Measurements from ENCODE around the gene HSPB6. TPM values are rescaled to one million over a fixed set of nuclear protein-coding genes. Genes with fewer than 3 reads are reported as not detected.

HSPB6 gene
- total RNA-seq, 2 donors from 2014 or later: 78.6 to 130 TPM

DNA sequence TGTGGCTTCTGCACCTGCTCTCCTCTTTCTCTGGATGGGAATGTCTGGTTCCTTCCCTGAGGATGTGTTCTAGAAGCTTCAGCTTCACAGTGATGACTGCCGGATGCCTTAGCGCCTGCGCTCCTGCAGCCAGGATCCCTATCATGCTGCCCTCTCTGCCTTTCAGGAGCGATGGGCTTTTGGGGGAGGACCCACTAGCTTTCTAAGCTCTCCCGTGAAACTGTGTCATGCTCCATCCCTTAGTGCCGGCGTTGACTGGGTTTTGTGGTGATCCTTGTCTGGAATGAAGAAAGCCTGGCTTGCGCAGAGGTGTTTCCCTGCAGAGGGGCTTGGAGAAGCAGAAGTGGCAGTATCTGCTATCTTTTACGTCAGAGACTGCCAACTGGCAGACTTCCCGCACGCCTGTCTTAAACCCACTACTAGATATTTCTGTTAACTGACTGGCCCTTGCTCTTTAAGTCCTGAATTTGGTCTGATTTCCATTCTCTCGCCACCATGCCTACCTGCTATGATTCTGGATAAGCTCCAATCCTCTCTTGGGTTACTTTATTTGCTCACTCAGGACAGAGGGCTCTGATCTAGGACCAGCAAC lies 42.8 kb downstream of the HSPB6 start:
- no peak for DNase-seq (ENCODE audit: low spot score)
- Histone ChIP-seq H3K36me3 (no peaks in the 10 kb centered on the region), H3K27ac (no peak overlapping the region), H3K4me3 (no peak overlapping the region), H3K4me1 (ENCODE audit: control insufficient read depth in 1 of 2, low read depth in 2 of 2) (peaks cover 9 to 15% of the 10 kb centered on the region in 2 donors), H3K9me3 (no peaks in the 10 kb centered on the region), H3K27me3 (replicated peaks; ENCODE audit: insufficient read depth) (no peaks in the 10 kb centered on the region)
- ATAC-seq (ENCODE audit: insufficient number of reproducible peaks, low FRiP score, low read depth): no peak
- TF ChIP-seq, protein P1, sequence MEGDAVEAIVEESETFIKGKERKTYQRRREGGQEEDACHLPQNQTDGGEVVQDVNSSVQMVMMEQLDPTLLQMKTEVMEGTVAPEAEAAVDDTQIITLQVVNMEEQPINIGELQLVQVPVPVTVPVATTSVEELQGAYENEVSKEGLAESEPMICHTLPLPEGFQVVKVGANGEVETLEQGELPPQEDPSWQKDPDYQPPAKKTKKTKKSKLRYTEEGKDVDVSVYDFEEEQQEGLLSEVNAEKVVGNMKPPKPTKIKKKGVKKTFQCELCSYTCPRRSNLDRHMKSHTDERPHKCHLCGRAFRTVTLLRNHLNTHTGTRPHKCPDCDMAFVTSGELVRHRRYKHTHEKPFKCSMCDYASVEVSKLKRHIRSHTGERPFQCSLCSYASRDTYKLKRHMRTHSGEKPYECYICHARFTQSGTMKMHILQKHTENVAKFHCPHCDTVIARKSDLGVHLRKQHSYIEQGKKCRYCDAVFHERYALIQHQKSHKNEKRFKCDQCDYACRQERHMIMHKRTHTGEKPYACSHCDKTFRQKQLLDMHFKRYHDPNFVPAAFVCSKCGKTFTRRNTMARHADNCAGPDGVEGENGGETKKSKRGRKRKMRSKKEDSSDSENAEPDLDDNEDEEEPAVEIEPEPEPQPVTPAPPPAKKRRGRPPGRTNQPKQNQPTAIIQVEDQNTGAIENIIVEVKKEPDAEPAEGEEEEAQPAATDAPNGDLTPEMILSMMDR (IDR thresholded peaks at IDR 0.05): no peak

DNA sequence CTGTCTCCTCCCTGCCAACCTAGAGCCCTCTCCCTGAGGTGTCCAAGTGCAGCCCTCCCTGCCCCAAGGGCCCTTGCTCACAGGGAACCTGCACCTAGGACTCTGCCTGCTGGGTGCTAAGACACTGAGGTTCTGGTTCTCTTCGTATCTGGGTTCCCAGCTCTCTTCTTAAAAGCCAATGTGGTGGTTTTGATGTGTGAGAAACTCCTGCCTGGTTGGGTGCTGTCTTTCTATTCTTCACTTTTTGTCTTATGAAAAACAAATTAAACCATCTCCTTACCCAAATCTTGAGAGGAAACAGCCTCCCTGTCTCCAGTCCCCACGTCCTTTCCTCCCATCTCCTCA lies 43.4 kb downstream of the HSPB6 start:
- peaks cover 7 to 10% of the 10 kb centered on the region in 2 donors for H3K4me1 ChIP-seq (ENCODE audit: control insufficient read depth in 1 of 2, low read depth in 2 of 2)
- H3K9me3 ChIP-seq: no peaks in the 10 kb centered on the region
- TF ChIP-seq, protein P1 (IDR thresholded peaks at IDR 0.05): no peak
- no peaks in the 10 kb centered on the region for H3K36me3 ChIP-seq
- H3K27me3 ChIP-seq (replicated peaks; ENCODE audit: insufficient read depth): no peaks in the 10 kb centered on the region
- no peak overlapping the region for H3K4me3 ChIP-seq
- DNase-seq (ENCODE audit: low spot score) (no peak), ATAC-seq (ENCODE audit: insufficient number of reproducible peaks, low FRiP score, low read depth) (no peak)
- H3K27ac ChIP-seq: no peak overlapping the region

DNA sequence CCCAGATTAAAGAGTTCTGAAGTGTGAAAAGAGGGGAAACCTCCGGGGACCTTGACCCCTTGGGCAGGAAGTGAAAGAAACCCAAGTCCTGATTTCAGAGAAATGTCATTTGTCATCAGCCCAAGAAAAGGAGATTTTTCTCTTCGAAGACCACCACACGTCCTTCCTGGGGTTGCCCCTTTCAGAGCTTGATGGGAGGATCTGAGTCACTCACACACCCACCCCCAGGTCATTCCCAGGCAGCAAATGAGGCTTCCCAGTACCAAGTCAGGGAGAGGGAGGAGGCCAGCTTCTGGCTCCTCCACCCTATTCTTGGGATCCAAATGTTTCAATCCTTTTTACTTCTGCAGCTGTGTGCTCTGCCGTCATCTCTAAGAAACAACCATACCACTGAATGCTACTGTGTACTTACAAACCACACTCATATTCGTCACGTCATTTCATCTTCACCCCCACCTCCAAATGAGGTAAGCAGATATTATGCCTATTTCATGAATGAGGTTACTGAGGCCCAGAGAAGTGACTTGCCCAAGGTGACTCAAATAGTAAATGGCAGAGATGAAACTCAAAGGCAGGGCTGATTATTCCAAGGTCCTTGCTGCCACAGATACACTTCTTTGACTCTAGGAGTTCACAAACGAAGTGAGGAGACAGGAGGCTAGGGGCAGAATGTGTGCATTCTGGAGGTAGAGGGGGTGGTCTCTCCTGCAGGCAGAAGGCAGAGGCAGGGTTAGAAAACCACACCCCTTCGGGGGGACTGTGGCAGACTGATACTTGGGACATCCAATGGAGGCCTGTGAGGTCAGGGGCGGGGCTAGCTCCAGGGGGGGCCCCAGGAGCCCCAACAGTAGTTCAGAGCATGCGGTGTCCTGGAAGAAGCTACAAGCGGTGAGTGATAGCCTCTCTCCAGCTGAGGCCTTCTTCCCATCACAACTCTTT lies 44.0 kb downstream of the HSPB6 start:
- no peaks in the 10 kb centered on the region for H3K27me3 ChIP-seq (replicated peaks; ENCODE audit: insufficient read depth)
- no peaks in the 10 kb centered on the region for H3K36me3 ChIP-seq
- peaks cover 7 to 9% of the 10 kb centered on the region in 2 donors for H3K4me1 ChIP-seq (ENCODE audit: control insufficient read depth in 1 of 2, low read depth in 2 of 2)
- ATAC-seq (ENCODE audit: insufficient number of reproducible peaks, low FRiP score, low read depth): no peak
- TF ChIP-seq, protein P1 (IDR thresholded peaks at IDR 0.05): no peak
- no peak for DNase-seq (ENCODE audit: low spot score)
- H3K27ac ChIP-seq: no peak overlapping the region
- no peak overlapping the region for H3K4me3 ChIP-seq
- H3K9me3 ChIP-seq: no peaks in the 10 kb centered on the region

DNA sequence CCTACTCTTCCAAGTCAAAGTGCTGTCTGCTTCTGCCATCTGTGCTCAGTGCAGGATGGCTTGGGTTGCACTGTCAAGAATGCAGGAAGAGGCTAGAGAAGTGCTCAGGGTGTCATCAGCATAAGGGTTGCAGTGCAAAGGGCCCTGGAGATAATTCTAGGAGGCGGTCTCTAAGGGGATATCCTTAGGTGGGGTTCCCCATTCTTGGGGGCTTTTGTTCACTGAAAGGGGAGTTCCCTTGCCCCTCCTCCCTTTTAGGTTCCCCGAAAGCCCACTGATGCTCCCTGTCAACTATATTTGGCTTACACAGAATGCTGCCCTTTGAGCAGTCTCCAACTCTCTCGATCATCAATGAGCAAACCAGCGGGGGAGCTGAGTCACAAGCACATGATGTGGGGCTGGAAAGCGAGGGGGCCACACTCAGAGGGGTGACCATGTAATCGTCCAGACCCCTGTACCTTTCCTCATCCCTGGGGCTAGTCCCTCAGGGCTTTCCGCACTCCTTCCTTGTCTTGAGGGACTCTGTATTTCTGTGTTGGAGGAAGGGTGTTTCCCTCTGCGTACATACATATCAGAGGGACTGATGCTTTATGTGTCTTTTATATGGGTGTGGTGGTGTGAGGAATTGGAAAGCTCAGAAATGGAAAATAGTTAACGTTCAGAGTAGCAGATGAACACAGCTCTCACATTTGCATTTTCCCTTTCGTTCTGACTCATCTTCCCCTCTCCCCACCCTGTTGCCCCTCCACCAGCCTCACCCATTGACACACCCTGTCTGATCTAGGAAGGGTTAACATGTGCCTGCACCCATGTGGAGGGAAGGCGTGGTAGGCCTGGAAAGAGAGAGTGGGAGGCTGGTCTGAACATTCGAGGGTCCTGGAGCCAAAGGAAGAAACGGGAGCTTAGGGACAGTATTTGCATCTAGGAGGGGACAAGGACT lies 45.8 kb downstream of the HSPB6 start:
- Histone ChIP-seq H3K36me3 (no peaks in the 10 kb centered on the region), H3K4me3 (no peak overlapping the region), H3K9me3 (no peaks in the 10 kb centered on the region), H3K27me3 (replicated peaks; ENCODE audit: insufficient read depth) (no peaks in the 10 kb centered on the region), H3K27ac (no peak overlapping the region), H3K4me1 (ENCODE audit: control insufficient read depth in 1 of 2, low read depth in 2 of 2) (peaks cover 5 to 7% of the 10 kb centered on the region in 2 donors)
- ATAC-seq (ENCODE audit: insufficient number of reproducible peaks, low FRiP score, low read depth): no peak
- DNase-seq (ENCODE audit: low spot score): no peak
- TF ChIP-seq, protein P1 (IDR thresholded peaks at IDR 0.05): no peak

Data from thoracic aorta (tissue), 2 donors.